Esophagus muscularis mucosa (tissue), 4 donors: ENCODE measurements around the gene ZNF621.
"Not testable (repeated sequence)": the region's sequence is repeated elsewhere in the genome, so short reads cannot be mapped to it uniquely, and the experiment has no call there.

ENCODE experiments used
- CTCF ChIP-seq, 3 experiments: fragments of 200-600 bp in 2 of 3; fragments of 450-650 bp in 1 of 3; sonication (generic) in 2 of 3; IDR thresholded peaks; one replicate each; pipeline ENCODE4 v1.5.1; 2017 to 2019; ENCODE audit warnings: antibody characterized with exemption in 3 of 3, mild to moderate bottlenecking in 2 of 3, moderate library complexity in 1 of 3
- EP300 ChIP-seq: sonication (generic); formaldehyde crosslinking; IDR thresholded peaks from one replicate; pipeline ENCODE4 v1.6.1; 2017; ENCODE audit warnings: antibody characterized with exemption
- POLR2A ChIP-seq: fragments of 450-650 bp; IDR thresholded peaks from one replicate; pipeline ENCODE4 v1.6.1; 2017; ENCODE audit warnings: antibody characterized with exemption, moderate library complexity, mild to moderate bottlenecking, low read depth
- POLR2AphosphoS5 ChIP-seq, 2 donors: sonication (generic); formaldehyde crosslinking; IDR thresholded peaks; one replicate each; pipeline ENCODE4 v1.6.1; 2017; ENCODE audit warnings: antibody characterized with exemption in 2 of 2

DNA sequence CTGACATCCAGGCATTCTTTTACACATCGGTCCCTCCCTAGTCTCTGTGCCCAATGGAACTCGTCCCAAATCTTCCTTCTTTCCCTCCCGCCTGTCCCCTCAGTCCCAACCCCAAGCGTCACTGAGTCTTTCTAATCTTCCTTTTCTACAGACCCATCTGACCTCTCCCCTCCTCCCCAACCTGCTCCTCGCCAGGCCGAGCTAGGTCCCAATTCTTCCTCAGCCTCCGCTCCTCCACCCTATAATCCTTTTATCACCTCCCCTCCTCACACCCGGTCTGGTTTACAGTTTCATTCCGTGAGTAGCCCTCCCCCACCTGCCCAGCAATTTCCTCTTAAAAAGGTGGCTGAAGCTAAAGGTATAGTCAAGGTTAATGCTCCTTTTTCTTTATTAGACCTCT, 37.7 kb downstream of the ZNF621 start:
- TF ChIP-seq CTCF (IDR thresholded peaks at IDR 0.05); POLR2AphosphoS5 (IDR thresholded peaks at IDR 0.05); EP300; POLR2A: not testable (repeated sequence)
